ENCODE results near the gene STAT6.

STAT6 gene

DNA sequence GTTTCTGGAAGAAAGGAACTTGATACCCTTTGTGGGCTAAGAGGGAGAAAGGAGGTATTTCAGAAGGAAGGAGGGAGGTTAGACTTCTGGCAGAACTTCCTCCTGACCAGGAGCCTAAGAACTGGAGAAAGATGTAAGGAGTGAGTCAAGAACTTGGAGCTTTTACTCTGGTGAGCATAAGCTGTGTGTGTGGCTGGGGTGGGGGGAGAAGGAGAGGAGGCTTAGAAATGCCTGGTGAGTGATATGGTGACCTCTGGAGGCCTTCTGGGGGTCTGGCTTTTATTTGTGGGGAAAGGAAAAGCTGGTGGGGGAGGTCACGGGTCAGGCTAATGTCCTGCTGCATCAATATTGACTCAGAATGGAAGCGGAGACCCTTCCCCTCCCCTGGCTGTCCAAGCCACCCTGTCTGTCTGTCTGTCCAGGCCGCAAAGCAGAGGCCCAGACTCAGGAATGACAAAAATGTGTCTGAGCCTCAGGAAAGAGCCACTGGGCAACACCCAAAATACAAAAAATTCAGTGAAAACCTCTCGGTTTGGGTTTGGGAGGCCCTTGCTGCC is 21.9 kb upstream of the STAT6 start:
- Histone ChIP-seq H3K36me3 (ENCODE audit: control insufficient read depth, insufficient read depth, low read length) (peaks cover 18% of the 10 kb centered on the region), H3K27ac (ENCODE audit: low read depth, low read length, severe bottlenecking) (peak overlapping the region; percentile 59), H3K4me1 (ENCODE audit: control insufficient read depth, insufficient read depth, low read length, poor library complexity, severe bottlenecking) (peaks cover 68% of the 10 kb centered on the region), H3K9me3 (ENCODE audit: control insufficient read depth, low read length) (no peaks in the 10 kb centered on the region), H3K4me3 (ENCODE audit: extremely low read depth, insufficient read depth, low read length, poor library complexity, severe bottlenecking) (peak overlapping the region; percentile 15)
- WGBS, 2 experiments (ENCODE audit: insufficient coverage in 2 of 2): 27 to 31% methylated on average over 2 to 3 of the region's 4 CpGs

DNA sequence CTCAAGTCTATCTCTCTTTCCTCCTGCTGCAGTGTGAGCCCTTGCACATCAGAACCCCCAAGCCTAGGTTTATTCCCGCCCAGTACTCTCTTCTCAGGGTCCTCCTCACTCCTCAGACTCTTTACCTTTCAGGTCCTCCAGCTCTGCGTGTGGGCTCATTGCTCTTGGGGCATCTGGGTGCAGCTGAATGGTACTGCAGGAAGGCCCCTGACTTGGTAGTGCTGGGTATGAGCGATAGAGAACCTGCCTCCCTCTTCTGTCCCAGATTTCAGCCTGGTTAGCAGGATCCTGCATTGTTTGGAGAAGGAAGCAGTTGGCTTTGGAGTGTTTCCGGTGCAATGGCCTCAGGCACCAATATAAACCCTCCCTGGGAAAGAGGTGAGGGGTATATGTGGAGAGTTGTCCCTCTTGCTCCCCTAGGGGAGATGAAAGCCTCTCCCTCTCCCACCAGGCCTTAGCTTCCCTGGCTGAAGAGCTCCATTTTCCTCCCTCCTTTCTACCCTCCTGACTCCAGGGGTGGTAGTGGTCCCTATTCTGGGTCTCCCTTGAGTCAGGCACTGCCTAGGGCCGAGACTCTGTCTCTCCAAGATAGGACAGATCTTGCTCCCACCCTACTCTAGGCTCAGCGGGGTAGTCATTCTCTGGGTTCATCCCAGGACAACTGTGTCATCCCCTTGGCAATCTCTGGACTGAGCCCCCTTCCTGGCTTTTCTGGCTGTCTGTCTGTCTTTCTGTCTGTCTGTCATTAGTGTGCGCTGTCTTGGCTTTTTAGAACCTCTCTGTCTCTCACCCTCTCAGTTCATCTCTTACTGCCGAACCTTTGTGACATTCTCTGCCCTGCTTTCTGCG is 21.0 kb upstream of the STAT6 start:
- H3K4me3 ChIP-seq (ENCODE audit: extremely low read depth, insufficient read depth, low read length, poor library complexity, severe bottlenecking): peak overlapping the region; percentile 15
- peak overlapping the region; percentile 59 for H3K27ac ChIP-seq (ENCODE audit: low read depth, low read length, severe bottlenecking)
- H3K9me3 ChIP-seq (ENCODE audit: control insufficient read depth, low read length): no peaks in the 10 kb centered on the region
- peaks cover 10% of the 10 kb centered on the region for H3K36me3 ChIP-seq (ENCODE audit: control insufficient read depth, insufficient read depth, low read length)
- H3K4me1 ChIP-seq (ENCODE audit: control insufficient read depth, insufficient read depth, low read length, poor library complexity, severe bottlenecking): peaks cover 68% of the 10 kb centered on the region
- WGBS, 2 experiments (ENCODE audit: insufficient coverage in 2 of 2): 84 to 85% methylated on average over 7 of the region's 9 CpGs

DNA sequence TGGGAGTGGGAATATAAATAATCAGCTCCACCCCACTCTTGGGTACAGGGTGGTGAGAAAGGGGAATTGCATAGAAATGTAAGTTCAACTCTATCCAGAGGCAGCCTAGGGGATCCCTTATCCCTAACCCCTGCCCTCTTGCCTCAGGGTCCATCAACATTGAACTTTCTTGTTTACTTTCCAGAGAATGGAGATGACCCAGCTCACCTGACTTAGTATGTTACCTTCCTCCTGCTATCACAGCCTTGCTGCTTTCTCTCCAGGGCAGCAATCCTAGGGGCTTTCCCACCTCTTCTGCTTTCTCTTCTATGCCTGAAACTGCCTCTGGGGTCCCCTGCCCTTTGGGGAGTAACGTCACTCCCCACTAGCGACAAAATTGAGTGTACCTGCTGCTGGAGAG is 19.8 kb upstream of the STAT6 start:
- H3K4me1 ChIP-seq (ENCODE audit: control insufficient read depth, insufficient read depth, low read length, poor library complexity, severe bottlenecking): peaks cover 60% of the 10 kb centered on the region
- no peak overlapping the region for H3K27ac ChIP-seq (ENCODE audit: low read depth, low read length, severe bottlenecking)

GRCh38 chr12:57129889-57130288 is 18.7 kb upstream of the STAT6 start:
- H3K27ac ChIP-seq (ENCODE audit: low read depth, low read length, severe bottlenecking): no peak overlapping the region
- peaks cover 50% of the 10 kb centered on the region for H3K4me1 ChIP-seq (ENCODE audit: control insufficient read depth, insufficient read depth, low read length, poor library complexity, severe bottlenecking)
- no peaks in the 10 kb centered on the region for H3K9me3 ChIP-seq (ENCODE audit: control insufficient read depth, low read length)
- peak overlapping the region; percentile 95 for H3K4me3 ChIP-seq (ENCODE audit: extremely low read depth, insufficient read depth, low read length, poor library complexity, severe bottlenecking)
- H3K36me3 ChIP-seq (ENCODE audit: control insufficient read depth, insufficient read depth, low read length): peaks cover 10% of the 10 kb centered on the region

More for the DNA sequence above, 19.8 kb upstream of the STAT6 start:
- Histone ChIP-seq H3K4me3 (ENCODE audit: extremely low read depth, insufficient read depth, low read length, poor library complexity, severe bottlenecking) (peak overlapping the region; percentile 95), H3K9me3 (ENCODE audit: control insufficient read depth, low read length) (no peaks in the 10 kb centered on the region), H3K36me3 (ENCODE audit: control insufficient read depth, insufficient read depth, low read length) (peaks cover 10% of the 10 kb centered on the region)
- WGBS, 2 experiments (ENCODE audit: insufficient coverage in 2 of 2): no CpG with 5 or more reads among the region's 2 CpGs

DNA sequence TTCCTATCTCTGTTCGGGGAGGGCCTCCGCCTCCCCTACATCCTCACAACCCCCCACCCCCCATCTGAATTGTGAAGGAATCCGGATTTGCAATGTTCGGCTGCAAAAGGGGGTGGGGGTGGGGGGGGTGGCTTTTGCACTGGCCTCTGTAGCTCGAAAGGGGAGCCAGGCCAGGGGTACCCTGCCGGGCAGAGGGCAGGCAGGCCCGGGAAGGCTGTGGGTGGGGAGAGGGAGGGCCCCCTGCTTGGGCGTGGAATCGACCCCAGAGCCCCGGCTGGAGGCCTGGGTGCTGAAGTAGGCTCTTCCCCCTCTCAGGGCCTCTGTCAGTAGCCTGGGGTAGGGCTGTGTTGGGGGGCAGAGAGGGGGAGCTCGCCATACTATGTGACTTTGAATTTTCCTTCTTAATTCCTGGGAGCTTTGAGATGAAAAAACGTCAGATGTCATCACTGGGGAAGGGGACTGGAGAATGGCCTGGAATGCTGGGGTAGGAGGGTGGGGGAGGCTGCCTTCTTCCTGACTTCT is 18.2 kb upstream of the STAT6 start:
- WGBS, 2 experiments (ENCODE audit: insufficient coverage in 2 of 2): 0% methylated on average over 5 of the region's 12 CpGs; no CpG with 5 or more reads in 1 of the 2 experiments
- peaks cover 10% of the 10 kb centered on the region for H3K36me3 ChIP-seq (ENCODE audit: control insufficient read depth, insufficient read depth, low read length)
- H3K9me3 ChIP-seq (ENCODE audit: control insufficient read depth, low read length): no peaks in the 10 kb centered on the region
- peak overlapping the region; percentile 95 for H3K4me3 ChIP-seq (ENCODE audit: extremely low read depth, insufficient read depth, low read length, poor library complexity, severe bottlenecking)
- H3K4me1 ChIP-seq (ENCODE audit: control insufficient read depth, insufficient read depth, low read length, poor library complexity, severe bottlenecking): peaks cover 45% of the 10 kb centered on the region
- no peak overlapping the region for H3K27ac ChIP-seq (ENCODE audit: low read depth, low read length, severe bottlenecking)

- Histone ChIP-seq H3K36me3 (ENCODE audit: control insufficient read depth, insufficient read depth, low read length) (peaks cover 10% of the 10 kb centered on the region), H3K4me1 (ENCODE audit: control insufficient read depth, insufficient read depth, low read length, poor library complexity, severe bottlenecking) (peaks cover 38% of the 10 kb centered on the region), H3K27ac (ENCODE audit: low read depth, low read length, severe bottlenecking) (peak overlapping the region; percentile 36), H3K4me3 (ENCODE audit: extremely low read depth, insufficient read depth, low read length, poor library complexity, severe bottlenecking) (peak overlapping the region; percentile 95), H3K9me3 (ENCODE audit: control insufficient read depth, low read length) (peaks cover 4% of the 10 kb centered on the region)
- 0% methylated on average over 3 to 5 of the region's 35 CpGs for WGBS, 2 experiments (ENCODE audit: insufficient coverage in 2 of 2)
Measured at GRCh38 chr12:57128519-57129247, 17.5 kb upstream of the STAT6 start.

- peaks cover 10% of the 10 kb centered on the region for H3K36me3 ChIP-seq (ENCODE audit: control insufficient read depth, insufficient read depth, low read length)
- H3K27ac ChIP-seq (ENCODE audit: low read depth, low read length, severe bottlenecking): peak within 1 kb of the TSS; percentile 78
- H3K4me1 ChIP-seq (ENCODE audit: control insufficient read depth, insufficient read depth, low read length, poor library complexity, severe bottlenecking): peaks cover 31% of the 10 kb centered on the region
- peak within 1 kb of the TSS; percentile 95 for H3K4me3 ChIP-seq (ENCODE audit: extremely low read depth, insufficient read depth, low read length, poor library complexity, severe bottlenecking)
- WGBS, 2 experiments (ENCODE audit: insufficient coverage in 2 of 2): 0% methylated on average over 22 to 27 of the region's 57 CpGs
- H3K9me3 ChIP-seq (ENCODE audit: control insufficient read depth, low read length): peaks cover 5% of the 10 kb centered on the region
Measured at GRCh38 chr12:57127726-57128518, 16.8 kb upstream of the STAT6 start, which contains the start of gene LRP1. Gene LRP1, plus strand, starts transcription at chr12:57128483. Its CDS starts 482 bp downstream, at chr12:57128965.

GRCh38 chr12:57127101-57127725 is 16.1 kb upstream of the STAT6 start:
- Histone ChIP-seq H3K36me3 (ENCODE audit: control insufficient read depth, insufficient read depth, low read length) (peaks cover 10% of the 10 kb centered on the region), H3K4me1 (ENCODE audit: control insufficient read depth, insufficient read depth, low read length, poor library complexity, severe bottlenecking) (peaks cover 24% of the 10 kb centered on the region), H3K27ac (ENCODE audit: low read depth, low read length, severe bottlenecking) (peak overlapping the region; percentile 78), H3K9me3 (ENCODE audit: control insufficient read depth, low read length) (peaks cover 5% of the 10 kb centered on the region), H3K4me3 (ENCODE audit: extremely low read depth, insufficient read depth, low read length, poor library complexity, severe bottlenecking) (peak overlapping the region; percentile 95)
- WGBS, 2 experiments (ENCODE audit: insufficient coverage in 2 of 2): 17 to 18% methylated on average over 16 of the region's 26 CpGs

GRCh38 chr12:57126561-57126960 is 15.4 kb upstream of the STAT6 start:
- H3K27ac ChIP-seq (ENCODE audit: low read depth, low read length, severe bottlenecking): no peak overlapping the region
- H3K9me3 ChIP-seq (ENCODE audit: control insufficient read depth, low read length): peaks cover 5% of the 10 kb centered on the region
- no peak overlapping the region for H3K4me3 ChIP-seq (ENCODE audit: extremely low read depth, insufficient read depth, low read length, poor library complexity, severe bottlenecking)
- peaks cover 18% of the 10 kb centered on the region for H3K4me1 ChIP-seq (ENCODE audit: control insufficient read depth, insufficient read depth, low read length, poor library complexity, severe bottlenecking)
- H3K36me3 ChIP-seq (ENCODE audit: control insufficient read depth, insufficient read depth, low read length): peaks cover 8% of the 10 kb centered on the region
- 64 to 81% methylated on average over 7 of the region's 7 CpGs for WGBS, 2 experiments (ENCODE audit: insufficient coverage in 2 of 2)

Measured in mesodermal cell (in vitro differentiated cells).